Stimulated activated CD4-positive, alpha-beta T cell treated with anti-CD3 and anti-CD28 coated beads, TNF-alpha, amount 100 ng/mL, for 24 hours (primary cell): ENCODE data around the gene UVRAG.

ENCODE experiments used
- DNase-seq, 3 experiments: peaks; one replicate each; pipeline ENCODE4 v3.0.0-alpha.2; 2020; ENCODE audit warnings: low read depth in 3 of 3

UVRAG gene

DNA sequence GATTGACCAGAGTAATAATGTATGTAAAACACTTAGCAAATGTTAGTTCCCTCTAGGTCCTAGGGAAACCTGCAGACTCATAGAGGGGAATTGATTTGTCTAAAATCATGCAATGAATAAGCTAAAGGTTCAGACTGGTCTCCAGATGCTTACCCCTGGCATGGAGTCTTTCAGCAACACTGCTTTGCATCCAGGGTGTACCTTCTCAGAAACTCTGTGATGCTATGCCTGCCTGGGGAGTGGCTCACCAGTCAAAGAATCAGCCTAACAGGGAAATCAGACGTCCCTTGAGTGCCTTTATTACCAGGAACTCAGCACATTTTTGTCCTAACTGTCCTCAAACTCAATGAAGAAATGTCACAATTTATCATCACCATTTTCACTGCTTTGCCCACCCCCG lies 5.9 kb upstream of the UVRAG start:
- DNase-seq: no peak

DNA sequence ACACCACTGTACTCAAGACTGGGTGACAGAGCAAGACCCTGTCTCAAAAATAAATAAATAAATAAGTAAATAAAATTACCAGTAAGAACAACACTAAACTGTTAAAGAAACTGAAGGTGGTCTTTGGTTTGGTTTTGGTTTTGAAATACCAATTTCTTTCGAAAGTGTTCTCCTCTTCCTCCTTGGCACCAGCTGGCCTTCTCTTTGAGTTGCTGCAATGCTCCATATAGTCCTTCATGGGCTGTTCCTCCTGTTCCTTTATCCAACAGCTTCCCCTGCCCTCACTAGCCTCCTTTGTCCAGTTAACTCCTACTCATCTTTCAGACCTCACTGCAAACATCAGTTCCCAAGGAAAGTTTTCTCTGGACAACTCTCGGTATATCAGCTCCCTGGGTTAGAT lies 5.0 kb upstream of the UVRAG start:
- DNase-seq: no peak

DNA sequence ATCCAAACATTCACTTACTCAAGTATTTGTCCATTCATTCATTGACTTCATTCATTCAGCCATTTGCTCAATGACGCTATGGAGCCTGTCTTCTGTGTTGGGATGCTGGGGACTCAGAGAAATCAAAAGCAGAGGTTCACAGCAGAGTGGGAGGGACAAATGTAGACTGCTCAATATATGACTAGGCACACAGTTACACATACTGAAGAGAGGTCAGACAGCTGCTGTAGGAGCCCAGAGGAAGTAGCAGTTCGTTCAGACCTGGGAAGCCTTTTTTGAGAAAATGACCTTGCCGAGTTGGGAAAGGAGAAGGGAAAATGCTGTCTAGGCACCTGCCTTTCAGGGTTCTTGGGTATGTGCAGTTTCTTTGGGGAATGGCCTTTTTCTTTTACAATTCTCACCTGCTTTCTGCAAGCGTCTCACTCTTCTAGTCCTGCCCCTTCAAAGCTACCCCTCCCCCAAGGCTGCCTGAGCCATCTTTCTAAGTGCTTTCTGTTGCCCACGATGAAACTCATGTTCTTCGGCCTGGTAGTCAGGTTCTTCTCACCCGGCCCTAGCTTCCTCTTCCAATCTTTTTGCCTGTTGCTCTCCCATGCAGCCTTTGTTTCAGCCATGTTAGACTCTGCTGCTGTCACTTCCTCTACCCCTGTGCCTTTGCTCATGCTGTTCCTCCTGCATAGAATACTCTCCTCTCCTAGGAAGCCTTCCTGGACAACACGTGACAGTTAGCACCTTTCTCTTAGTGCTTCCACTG lies 4.2 kb upstream of the UVRAG start:
- DNase-seq: no peak

DNA sequence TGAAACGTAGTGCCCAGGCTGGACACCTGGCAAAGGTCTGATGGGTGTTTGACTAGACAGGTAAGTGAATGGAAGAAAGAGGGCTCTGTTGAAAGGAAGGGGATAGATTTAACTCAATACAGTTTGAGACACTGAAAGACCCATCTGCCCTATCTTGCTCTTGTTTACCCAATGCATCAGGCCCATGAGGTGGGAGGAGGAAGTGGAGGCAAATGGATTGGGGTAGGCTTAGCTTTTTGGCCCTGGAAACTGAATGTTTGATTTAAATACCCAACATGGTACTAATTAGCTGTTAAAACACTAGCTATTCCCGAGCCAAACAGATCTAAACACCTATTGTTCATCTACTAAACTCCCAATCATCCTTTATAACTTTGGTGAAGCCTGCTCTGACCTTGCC lies 3.5 kb upstream of the UVRAG start:
- no peak for DNase-seq

DNA sequence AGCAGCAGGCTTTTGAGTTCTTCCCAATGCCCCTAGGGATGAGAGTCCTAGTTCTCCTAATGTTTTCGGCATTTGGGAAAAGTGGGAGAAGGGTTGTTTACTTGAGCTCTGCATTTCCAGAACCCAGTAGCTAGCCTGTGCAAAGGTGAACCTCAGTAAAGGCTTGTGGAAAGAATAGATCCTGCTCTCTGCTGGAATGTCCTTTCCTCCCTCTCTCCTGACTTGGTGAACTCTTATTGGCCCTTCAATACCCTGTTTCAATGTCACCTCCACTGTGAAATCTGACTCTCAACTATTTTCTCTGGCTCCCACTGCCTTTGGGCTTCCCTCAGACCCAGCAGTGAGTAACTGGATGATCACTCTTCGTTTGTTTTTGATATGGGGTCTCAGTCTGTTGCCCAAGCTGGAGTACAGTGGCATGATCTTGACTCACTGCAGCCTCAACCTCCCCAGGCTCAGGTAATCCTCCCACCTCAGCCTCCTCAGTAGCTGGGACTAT lies 2.4 kb upstream of the UVRAG start:
- DNase-seq: no peak

DNA sequence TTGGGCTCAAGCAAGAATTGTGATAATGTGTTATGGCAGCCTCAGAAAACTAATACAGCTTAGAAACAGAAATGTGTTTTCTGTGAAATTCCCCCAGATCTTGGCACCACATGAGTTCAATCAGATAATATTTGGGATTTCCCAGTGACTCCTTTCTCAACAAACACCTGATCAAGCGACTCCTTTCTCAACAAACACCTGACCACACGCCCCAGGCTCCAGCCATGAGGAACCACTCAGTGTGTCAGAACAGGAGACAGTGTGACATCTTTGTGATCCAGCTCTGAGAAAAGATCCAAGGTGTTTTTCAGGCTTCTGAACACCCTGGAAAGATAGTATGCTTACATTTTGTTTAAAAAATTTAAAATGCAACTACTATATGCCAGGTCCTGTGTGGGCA lies 1.9 kb upstream of the UVRAG start:
- DNase-seq: no peak

DNA sequence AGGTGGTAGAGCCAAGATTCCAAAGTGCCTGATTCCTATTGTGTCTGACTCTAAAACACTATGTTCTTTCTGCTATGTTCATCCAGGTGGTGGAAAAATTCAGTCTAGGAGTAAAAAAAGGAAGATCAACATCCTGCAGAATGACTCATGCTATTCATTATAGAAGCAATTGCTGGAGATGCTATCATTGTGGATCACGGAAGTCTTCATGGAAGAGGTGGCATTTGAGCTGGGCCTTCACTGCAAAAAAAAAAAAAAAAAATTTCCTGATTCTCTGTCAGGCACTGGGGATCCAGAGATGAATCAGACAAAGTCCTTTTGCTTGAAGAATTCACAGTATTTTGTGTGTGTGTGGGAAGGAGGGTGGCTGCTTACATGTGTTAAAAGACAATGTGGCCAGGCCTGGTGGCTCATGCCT lies 1.4 kb upstream of the UVRAG start:
- DNase-seq: no peak

DNA sequence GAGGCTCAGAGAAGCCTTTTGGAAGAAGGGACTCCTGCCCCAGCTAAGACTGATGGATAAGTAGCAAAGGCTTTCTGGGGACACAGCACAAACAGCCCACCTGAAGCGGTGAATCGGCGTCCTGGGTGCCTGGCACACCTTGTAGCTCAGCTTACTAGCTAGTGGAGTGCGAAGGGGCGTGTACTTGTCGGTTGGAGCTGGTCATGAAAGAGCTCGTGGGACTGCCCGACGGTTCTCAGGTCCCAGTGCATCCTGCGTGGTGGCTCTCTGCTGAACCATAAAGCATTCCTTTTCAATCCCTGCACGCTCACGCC lies 690 bp upstream of the UVRAG start:
- DNase-seq: no peak

DNA sequence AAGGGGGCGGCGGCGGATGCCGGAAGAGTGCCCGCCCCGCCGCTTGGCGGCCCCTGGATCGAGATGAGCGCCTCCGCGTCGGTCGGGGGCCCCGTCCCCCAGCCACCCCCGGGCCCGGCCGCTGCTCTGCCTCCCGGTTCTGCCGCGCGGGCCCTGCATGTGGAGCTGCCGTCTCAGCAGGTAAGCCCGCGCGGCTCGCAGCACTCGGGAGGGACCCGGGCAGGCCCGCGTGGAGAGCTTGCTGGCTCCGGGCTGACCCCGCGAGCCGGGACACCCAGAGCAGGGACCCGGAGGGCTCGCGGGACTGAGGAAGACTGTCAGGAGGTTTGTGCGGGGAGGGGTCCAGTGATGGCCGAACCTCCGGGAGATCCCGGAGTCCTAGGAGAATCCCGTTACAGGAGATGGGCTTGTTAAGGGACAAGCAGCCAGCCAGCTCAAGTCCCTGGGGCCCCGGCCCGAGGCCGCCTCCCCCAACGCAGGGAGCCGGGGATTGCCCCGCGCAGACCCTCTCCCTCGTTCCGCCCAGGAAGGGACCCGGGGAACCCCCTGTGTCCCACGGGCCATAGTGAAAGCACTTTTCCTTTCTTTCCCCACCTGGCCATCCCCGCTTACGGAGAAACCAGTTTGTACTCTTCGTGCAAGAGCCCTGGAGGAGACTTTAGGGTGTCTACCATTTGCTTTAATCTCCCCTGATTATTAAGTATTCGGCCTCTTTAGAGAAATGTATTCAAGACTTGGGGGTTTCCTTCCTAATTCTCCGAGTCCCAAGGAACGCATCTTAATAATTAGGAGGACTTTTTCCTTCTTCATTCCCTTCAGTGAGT lies 547 bp downstream of the UVRAG start:
- DNase-seq: peak in 1 of 3 experiments; percentile 31

DNA sequence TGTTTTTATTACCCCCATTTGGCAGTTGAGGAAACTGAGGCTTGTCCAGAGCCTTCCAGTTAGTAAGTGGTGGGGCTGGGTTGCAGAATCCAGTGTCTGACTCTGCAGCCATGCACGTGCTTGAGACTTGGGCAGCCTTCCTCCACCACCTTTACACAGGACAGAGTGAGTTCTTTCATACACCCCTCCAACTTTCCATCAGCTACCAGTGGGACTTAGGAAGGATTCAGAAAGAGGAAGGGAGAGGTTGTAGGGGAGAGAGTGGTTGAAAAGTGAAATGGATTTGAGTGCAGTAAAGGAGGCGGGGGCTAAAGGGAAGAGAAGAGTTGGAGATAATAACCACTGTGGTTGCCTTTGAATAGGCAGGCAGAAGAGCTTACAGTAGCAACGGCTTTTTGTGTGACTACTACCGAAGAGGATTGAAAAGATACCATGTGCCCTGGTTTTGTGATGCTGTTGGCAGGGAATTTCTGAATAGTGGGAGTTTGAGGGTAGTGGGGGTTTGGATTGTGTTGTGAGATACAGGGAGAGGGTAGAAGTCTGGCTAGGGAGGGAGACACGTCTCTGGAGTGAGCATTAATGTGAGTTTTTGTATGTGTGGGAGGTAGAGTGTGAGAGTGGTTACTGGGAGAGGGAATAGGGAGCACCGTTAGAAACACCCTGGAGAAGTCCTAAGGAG lies 1.7 kb downstream of the UVRAG start:
- DNase-seq: no peak

DNA sequence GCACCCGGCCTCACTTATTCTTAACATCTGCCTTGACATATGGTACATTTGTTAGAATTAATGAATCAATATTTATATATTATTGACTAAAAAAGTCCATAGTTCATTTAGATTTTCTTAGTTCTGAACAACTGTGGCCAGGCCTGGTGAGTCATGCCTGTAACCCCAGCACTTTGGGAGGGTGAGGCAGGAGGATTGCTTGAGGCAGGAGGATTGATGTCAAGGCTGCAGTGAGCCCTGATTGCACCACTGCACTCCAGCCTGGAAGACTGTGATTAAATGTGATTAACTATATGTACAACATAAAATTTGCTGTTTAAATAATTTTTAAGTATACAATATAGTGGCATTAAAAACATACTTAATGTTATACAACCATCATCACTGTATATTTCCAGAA lies 5.6 kb downstream of the UVRAG start:
- DNase-seq: no peak

DNA sequence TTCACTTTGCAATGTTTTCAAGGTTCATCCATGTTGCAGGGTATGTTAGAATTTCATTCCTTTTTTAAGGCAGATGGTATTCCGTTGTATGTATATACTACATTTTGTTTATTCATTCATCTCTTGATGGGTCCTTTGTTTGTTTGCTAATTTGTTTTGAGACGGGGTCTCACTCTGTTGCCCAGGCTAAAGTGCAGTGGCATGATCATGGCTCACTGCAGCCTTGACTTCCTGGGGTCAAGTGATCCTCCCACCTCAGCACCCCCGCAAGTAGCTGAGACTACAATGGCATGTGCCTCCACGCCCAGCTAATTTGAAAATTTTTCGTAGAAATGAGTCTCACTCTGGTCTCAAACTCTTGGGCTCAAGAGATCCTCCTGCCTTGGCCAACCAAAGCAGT lies 6.2 kb downstream of the UVRAG start:
- no peak for DNase-seq

DNA sequence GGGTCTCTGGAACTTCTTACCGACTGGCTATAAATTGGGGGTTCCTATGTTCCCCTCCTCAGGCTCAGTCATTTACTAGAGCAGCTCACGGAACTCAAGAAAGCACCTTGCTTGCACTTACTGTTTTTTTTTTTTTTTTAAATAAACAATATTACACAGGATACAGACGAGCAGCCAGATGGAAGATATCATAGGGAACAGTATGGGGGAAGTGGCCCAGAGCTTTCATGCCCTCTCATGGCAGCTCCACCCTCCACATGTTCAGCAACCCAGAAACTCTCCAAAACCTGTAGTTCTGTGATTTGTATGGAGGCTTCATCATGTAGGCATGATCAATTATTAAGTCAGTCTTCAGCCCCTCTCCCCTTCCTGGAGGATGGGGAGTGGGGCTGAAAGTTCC lies 7.5 kb downstream of the UVRAG start:
- no peak for DNase-seq

DNA sequence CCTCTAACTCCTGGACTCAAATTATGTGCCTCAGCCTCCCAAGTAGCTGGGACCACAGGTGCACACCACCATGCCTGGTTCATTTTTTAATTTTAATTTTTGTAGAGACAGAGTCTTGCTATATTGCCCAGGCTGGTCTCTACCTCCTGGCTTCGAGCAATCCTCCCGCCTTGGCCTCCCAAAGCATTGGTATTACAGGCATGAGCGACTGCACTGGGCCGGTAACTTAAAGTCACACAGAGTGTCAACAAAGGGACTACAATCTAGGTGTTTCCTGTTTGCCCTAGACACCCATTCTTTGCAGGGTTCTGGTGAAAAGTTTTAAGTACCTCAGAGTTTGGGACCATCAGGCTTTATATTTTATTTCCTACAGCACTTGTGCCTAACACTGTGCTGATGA lies 8.4 kb downstream of the UVRAG start:
- no peak for DNase-seq

DNA sequence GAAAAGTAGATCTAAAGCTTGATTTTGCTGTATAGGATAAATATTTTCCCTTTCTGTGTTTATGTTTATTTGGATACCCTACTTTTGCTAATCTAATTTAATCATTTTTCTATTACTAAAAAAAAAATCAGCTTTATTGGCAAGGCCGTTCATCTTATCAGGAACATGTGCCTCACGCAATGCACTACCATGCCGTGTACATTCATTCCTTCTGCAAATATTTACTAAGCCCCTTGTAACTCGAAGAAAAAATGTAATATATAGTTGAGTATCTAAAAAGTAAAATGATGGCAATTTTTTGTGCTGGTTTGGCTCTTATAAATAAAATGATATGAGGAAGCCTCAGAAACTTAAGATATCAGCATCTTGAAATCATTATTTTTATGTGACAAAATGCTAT lies 8.9 kb downstream of the UVRAG start:
- DNase-seq: no peak

DNA sequence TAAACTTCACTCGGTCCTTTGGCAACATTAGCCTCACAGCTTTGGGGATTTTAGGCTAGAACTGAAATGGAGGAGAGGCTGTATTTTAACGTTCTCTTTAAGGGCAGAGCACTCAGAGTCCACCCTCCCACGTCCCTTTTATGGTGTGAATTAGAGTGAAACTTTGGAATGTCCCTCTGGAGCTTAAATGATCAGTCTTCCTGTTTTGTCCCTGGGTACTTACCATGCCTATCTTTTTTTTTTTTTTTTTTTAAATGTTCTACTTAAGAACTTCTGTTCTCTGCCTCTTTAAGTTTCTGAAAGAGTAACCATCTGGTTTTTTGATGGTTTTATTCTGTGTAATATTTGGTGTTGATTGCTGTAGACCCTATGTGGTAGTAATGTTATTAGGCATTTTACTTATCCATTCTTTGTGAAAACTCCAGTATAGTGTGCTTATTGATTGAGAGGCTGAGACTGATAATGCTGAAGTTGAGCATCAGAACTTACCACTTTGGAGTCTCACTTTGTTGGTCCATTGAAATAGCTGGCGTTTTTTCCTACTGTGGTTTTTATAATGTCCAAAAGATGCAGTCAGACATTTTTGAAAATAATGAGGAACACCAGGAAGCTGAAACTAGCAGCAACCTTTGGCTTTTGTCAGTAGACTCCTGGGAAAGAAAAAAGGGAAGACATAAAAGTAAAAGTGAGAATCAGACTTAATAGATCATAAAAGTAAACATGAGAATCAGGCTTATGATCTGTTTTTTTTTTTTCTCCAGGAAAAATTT lies 11.6 kb downstream of the UVRAG start:
- DNase-seq: no peak

DNA sequence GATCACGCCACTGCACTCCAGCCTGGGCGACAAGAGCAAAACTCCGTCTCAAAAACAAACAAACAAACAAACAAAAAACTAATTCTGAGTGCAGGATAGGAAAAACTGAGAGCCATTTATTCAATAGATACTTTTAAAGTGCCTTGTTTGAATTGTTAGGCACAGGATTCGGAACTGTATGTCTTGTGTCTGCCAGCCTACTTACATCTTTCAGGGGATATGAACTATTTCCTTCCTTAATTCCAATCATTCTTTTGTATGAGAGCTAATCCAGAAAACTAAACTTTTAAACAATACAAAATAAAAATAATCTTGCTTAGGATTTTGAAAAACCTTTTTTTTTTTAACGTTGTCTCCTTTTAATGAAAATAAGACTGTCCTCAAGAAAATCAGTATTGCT lies 12.6 kb downstream of the UVRAG start:
- no peak for DNase-seq

DNA sequence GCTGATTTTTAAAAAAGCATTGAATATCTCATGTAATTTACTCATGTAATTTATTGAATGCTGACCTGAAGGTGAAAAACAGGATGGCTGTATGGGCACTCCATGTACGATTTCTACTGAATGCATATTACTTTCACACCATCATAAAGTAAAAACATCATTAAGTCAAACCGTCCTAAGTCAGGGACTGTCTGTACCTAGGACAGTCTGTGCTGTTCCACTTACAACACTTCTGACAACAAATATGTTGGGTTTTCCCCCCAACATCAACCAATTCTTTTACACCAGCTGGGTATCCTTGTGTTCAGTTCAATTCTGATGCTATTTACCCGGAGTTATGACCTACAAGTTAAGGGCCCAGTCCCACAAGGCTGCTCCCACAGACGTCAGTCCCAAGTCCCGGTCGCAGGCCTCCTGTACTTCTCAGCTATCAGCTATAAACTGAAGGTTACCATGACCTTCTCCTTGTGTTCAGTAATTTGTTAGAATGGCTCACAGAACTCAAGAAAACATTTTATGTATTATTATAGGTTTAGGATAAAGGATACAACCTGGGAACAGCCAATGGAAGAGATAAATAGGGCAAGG lies 17.0 kb downstream of the UVRAG start:
- DNase-seq: no peak

DNA sequence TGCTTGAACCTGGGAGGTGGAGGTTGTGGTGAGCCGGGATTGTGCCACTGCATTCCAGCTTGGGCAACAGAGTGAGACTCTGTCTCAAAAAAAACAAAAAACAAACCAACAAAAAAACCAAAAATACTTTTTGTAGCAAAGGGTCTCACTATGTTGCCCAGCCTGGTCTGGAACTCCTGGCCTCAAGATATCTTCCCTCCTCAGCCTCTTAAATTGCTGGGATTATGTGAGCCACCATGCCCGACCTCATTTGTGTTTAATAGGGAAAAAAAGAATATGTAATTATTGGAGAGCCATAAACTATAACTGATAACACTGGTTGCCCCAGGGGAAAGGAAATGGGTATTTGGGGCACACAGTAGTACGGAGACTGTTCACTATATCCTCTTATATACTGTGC lies 19.7 kb downstream of the UVRAG start:
- no peak for DNase-seq

DNA sequence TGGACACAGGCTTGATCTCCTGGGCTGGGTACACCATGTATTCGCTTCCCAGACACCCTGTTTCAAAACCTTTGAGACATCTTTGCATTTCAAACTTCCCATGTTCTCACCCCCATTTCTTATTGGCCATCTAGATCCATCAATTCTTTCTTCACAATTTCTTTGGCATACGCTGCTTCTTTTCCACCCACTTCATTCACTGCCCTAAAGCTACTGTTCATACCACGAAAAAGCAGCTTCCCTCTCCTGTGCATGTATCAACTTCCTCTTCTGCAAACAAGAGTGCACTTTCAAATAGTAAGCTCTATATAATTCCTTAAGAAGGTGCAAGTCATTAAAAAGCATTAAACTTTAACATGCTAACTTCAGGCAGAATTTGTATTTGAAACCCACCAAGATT lies 21.4 kb downstream of the UVRAG start:
- DNase-seq: no peak

DNA sequence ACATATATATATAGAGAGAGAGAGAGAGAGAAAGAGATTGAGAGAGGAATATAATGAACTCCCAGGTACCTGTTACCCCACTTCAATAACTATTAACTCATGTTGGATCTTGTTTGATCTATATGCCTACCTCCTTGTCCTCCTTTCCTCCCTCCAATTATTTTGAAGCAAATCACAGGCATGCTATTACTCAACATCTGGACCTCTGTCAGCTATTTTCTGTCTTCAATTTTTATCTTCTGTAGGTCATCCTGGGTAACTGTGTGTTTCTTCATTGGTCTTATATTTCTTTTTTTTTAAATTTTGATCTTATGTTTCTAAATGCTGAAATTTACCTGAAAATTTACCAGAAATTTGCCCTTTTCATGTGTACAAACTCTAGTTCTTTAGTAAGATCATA lies 24.8 kb downstream of the UVRAG start:
- no peak for DNase-seq

DNA sequence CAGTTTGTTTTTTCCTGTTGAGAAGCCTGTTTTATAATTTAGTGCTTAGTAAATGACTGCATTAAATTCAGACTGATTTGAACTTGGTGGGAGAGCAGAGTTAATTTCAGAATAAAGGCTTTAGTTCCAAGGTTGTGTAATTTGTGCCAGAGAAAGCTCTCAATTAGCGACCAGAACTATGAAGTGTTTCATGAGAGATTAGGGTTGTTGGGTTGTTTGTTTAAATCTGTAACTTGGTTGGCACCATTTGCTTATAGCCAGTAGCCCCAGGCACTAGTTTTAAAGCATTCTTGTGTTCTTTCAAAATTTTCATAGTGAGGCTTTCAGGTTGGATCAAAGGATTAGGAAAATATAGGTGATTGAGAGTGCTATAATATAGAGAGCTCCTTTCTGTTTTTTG lies 25.5 kb downstream of the UVRAG start:
- DNase-seq: no peak
